HFF-Myc (cell line): ENCODE data around the gene GALNT5.

Source experiments
- DNase-seq: peaks from one replicate; pipeline ENCODE4 v3.0.0-alpha.2; 2011; ENCODE audit warnings: low read depth; ENCODE audit errors: extremely low read depth
- H3K4me3 ChIP-seq: replicated peaks from 2 replicates; pipeline ENCODE4 v1.5.1; 2011; ENCODE audit warnings: low read depth, mild to moderate bottlenecking, control low read depth, low read length
- TF ChIP-seq, protein P1 (sequence below): IDR thresholded peaks from 2 replicates; pipeline ENCODE4 v1.5.1; 2012; ENCODE audit warnings: mild to moderate bottlenecking, low read depth, low read length, control low read depth; ENCODE audit errors: missing control alignments

Gene GALNT5

DNA sequence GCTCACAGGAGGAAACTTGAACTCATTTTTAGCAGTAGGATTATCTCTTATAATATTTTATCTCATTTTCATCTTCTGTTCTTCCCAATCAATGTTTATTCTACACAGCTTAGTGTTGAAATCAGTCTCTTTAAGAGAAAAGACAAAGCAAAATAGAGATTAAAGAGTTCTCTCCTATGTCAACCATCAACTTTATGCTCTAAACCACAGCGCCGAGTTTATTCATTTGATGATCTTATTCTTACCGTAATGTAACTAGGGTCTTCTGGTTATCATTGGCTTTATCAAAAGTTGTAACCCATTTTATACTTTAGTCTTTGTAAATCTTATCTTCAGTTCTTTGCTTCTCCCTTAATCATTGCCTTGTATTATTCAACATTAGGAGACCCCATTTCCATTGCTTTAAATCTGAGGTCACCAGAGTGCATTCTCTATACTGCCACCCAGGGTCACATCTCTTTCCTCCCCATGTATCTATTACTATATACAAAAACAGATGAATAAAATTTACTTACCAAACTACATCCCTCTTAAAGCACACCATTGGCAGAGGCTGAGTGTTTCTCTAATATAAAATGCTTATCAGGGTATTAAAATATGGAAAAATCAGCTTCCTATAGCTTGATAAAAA, 90.9 kb downstream of the GALNT5 start:
- no peak overlapping the region for H3K4me3 ChIP-seq
- TF ChIP-seq, protein P1, sequence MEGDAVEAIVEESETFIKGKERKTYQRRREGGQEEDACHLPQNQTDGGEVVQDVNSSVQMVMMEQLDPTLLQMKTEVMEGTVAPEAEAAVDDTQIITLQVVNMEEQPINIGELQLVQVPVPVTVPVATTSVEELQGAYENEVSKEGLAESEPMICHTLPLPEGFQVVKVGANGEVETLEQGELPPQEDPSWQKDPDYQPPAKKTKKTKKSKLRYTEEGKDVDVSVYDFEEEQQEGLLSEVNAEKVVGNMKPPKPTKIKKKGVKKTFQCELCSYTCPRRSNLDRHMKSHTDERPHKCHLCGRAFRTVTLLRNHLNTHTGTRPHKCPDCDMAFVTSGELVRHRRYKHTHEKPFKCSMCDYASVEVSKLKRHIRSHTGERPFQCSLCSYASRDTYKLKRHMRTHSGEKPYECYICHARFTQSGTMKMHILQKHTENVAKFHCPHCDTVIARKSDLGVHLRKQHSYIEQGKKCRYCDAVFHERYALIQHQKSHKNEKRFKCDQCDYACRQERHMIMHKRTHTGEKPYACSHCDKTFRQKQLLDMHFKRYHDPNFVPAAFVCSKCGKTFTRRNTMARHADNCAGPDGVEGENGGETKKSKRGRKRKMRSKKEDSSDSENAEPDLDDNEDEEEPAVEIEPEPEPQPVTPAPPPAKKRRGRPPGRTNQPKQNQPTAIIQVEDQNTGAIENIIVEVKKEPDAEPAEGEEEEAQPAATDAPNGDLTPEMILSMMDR = no peak
- no peak for DNase-seq

DNA sequence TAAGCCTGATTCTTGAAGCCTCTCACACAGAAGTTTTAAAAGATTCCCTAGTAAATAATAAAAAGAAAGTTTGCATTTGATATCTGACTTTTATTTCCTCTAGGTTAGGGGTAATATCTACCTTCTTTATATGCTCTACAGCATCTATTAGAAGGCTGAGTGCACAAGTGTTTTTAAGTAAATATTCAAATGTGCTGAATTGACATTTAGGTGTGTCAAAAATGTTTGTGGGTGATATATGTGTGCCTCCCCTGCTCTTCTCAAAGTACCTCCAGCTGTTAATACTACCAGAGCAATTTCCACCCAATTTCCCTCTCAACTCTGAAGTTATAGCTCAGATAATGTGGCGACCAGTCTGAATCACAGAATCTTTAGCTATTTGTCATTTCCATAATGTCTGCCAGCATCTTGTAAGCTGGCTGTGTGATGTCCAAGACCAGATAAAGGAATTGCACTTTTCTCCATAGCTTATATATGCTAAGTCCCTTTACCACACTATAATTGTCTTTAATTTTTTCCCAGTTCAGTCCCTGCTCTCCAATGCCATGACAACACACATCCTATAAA, 92.5 kb downstream of the GALNT5 start:
- H3K4me3 ChIP-seq = no peak overlapping the region
- TF ChIP-seq, protein P1 = no peak
- DNase-seq = no peak

DNA sequence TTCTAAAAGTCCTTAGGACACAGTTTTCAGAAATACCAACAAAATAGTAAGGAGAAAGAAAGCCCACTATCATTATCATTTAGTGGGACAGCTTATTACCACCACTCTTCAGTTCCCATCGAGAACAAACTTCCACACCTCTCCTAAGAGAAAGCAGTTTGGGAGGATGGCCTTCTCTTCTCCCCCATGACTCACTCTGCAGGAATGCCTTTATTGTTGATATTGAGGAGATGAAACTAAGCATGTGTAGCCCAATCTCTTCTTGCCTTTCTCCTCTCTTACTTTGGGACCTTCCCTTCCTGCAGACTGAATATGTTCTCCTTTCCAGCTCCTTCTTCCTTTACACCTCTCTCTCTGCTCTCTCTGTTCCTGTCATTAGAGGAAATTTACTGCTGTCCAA, 98.1 kb downstream of the GALNT5 start:
- TF ChIP-seq, protein P1 = no peak
- H3K4me3 ChIP-seq = no peak overlapping the region

DNA sequence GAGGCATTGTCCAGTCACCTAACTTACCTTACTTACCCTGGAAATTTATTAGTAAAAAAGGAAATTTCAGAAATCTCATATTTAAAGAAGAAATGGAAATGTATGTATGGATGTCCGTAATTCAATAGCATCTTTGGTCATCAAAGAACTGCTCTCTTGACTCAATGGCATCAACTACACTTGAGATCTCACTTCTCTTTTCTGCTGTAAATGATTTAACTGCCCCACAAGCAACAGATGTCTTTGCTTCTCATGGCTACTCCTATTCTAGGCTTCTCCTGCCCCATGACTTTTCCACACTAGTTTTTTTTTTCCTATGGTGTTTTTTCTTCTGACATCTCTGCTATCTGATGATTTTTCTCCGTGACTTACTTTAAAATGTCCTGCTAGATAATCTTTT, 102.1 kb downstream of the GALNT5 start:
- no peak for DNase-seq
- TF ChIP-seq, protein P1 = no peak
- no peak overlapping the region for H3K4me3 ChIP-seq

More for the DNA sequence above, 98.1 kb downstream of the GALNT5 start:
- DNase-seq = peak; percentile 2

DNA sequence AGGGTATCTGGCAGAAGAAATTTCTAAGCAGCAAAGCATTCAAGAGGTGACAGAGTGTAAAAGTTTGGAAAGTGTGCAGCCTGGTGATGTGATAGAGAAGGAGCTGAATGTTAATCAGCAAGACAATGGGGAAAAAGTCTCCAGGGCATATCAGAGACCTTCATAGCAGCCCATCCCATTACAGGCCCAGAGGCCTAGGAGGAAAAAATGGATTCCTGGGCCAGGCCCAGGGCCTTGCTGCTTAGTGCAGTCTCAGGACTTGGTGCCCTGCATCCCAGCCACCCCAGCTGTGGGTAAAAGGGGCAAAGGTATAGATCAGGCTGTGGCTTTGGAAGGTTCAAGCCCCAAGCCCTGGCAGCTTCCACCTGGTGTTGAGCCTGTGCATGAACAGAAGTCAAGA, 104.0 kb downstream of the GALNT5 start:
- no peak for DNase-seq
- TF ChIP-seq, protein P1 = no peak
- no peak overlapping the region for H3K4me3 ChIP-seq

DNA sequence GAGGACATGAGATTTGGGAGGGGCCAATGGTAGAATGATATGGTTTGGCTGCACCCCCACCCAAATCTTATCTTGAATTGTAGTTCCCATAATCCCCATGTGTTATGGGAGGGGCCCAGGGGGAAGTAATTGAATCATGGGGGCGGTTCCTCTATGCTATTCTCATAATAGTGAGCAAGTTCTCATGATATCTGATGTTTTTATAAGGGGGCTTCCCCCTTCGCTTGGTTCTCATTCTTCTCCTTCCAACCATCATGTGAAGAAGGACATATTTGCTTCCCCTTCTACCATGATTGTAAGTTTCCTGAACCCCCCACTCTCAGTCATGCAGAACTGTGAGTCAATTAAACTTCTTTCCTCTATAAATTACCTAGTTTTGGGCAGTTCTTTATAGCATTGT, 105.1 kb downstream of the GALNT5 start:
- DNase-seq = no peak
- no peak overlapping the region for H3K4me3 ChIP-seq
- TF ChIP-seq, protein P1 = no peak
